Muscle layer of colon (tissue), 2 donors: Measurements from ENCODE around the gene C3.
A peak's percentile ranks its signal among the peaks of the same experiment; 100 is the strongest.
"Not testable (repeated sequence)": the region's sequence is repeated elsewhere in the genome, so short reads cannot be mapped to it uniquely, and the experiment has no call there.

Experiments used
- H3K27ac ChIP-seq: one replicate; pipeline ENCODE4 v1.7.0; 2013; ENCODE audit warnings: low read depth, mild to moderate bottlenecking, low read length, moderate library complexity
- H3K27me3 ChIP-seq, 2 donors: one replicate each; pipeline ENCODE4 v1.7.0; 2013; ENCODE audit warnings: low read length in 2 of 2, mild to moderate bottlenecking in 2 of 2; ENCODE audit not compliant: insufficient read depth in 2 of 2, control insufficient read depth in 1 of 2
- H3K36me3 ChIP-seq: one replicate; pipeline ENCODE4 v1.7.0; 2013; ENCODE audit warnings: mild to moderate bottlenecking, low read length; ENCODE audit not compliant: insufficient read depth
- H3K4me1 ChIP-seq: one replicate; pipeline ENCODE4 v1.7.0; 2013; ENCODE audit warnings: mild to moderate bottlenecking, low read length; ENCODE audit not compliant: insufficient read depth
- H3K4me3 ChIP-seq, 2 donors: one replicate each; pipeline ENCODE4 v1.7.0; 2013; ENCODE audit warnings: low read length in 2 of 2, low read depth in 1 of 2, mild to moderate bottlenecking in 1 of 2, moderate library complexity in 1 of 2
- H3K9ac ChIP-seq: one replicate; pipeline ENCODE4 v1.7.0; 2013; ENCODE audit warnings: low read length
- H3K9me3 ChIP-seq: one replicate; pipeline ENCODE4 v1.7.0; 2013; ENCODE audit warnings: mild to moderate bottlenecking, low read length
- donor health status: abdominal sarcoma.
- donor health status: Adenocarcinoma of cecum.

The C3 gene

DNA sequence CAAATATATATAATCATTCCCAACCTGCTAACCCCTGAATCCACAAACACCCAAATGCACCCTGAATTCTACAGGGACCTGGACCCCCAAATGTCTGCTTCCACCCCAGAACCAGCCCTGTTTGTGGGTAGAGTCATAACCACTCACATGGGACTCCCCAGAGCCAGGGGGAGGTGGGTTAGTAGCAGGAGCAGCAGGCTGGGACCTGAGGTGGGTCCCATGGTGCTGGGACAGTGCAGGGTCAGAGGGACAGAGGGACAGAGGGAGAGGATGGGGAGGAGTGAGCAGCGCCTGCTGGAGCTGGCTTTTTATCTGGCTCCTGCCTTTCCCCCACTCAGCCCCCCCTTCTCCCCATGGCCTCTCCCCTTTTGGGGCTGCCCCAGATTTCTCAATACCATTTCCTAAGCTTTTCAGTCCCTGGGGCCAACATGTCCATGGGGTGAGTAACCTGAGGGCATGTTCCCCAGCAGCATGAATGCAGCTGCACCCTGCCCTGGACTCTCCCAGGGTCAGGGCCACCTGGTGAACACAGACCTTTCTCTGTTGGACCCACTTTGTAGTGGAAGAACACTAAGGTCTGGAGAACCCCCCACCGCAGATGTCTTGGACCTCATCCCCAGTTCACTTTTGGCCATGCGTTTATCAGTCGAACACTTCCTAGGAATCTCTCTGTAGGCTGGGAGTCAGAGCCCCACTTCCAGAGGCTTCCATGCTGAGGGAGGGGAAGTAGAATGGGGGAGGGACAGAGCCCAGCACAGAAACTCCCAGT is at the start of gene C3:
C3 (minus strand) TSS at position 282 of the 769 bp plus-strand sequence; CDS start at position 221, 61 bp downstream.
- H3K27ac ChIP-seq: peak within 1 kb of the TSS; percentile 13
- no peaks in the 10 kb centered on the region for H3K27me3 ChIP-seq
- H3K4me1 ChIP-seq: no peaks in the 10 kb centered on the region
- peaks cover 7% of the 10 kb centered on the region for H3K36me3 ChIP-seq
- no peak within 1 kb of the TSS for H3K9ac ChIP-seq
- H3K9me3 ChIP-seq: no peaks in the 10 kb centered on the region
- peak within 1 kb of the TSS in 1 of 2 donors; percentile 45 for H3K4me3 ChIP-seq

DNA sequence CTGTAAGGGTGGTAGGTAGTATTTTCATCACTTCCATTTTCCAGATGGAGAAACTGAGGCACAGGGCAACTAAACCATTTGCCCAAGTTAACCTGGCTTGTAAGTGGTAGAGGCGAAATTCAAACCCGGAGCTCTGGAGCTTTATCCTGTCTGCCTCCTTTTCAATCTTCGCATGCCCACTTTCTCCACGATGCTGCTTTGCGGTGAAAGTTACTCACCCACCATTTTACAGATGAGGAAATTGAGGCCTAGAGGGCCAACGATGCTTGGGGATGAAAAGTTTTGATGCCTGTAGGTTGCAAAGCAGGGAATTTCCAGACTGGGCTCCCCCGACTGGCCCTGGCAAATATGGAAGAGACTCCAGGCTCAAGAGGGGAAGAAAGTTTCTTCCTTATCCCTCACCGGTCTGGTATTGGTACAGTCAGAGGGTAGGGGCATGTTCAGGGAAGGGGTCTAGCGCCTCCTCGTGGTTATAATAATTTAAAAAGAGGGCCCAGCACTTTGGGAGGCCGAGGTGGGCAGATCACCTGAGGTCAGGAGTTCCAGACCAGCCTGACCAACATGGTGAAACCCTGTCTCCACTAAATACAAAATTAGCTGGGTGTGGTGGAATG is 48.7 kb upstream of the C3 start:
- Histone ChIP-seq H3K27ac (no peak overlapping the region), H3K4me1 (no peaks in the 10 kb centered on the region), H3K36me3 (no peaks in the 10 kb centered on the region), H3K9me3 (no peaks in the 10 kb centered on the region), H3K4me3 (no peak overlapping the region), H3K9ac (no peak overlapping the region), H3K27me3 (peaks cover 23 to 36% of the 10 kb centered on the region in 2 donors)

GRCh38 chr19:6768236-6768785 is 47.9 kb upstream of the C3 start:
- H3K36me3 ChIP-seq: no peaks in the 10 kb centered on the region
- H3K27me3 ChIP-seq: peaks cover 23 to 36% of the 10 kb centered on the region in 2 donors
- H3K4me3 ChIP-seq: no peak overlapping the region
- no peak overlapping the region for H3K9ac ChIP-seq
- no peak overlapping the region for H3K27ac ChIP-seq
- no peaks in the 10 kb centered on the region for H3K4me1 ChIP-seq
- H3K9me3 ChIP-seq: no peaks in the 10 kb centered on the region

DNA sequence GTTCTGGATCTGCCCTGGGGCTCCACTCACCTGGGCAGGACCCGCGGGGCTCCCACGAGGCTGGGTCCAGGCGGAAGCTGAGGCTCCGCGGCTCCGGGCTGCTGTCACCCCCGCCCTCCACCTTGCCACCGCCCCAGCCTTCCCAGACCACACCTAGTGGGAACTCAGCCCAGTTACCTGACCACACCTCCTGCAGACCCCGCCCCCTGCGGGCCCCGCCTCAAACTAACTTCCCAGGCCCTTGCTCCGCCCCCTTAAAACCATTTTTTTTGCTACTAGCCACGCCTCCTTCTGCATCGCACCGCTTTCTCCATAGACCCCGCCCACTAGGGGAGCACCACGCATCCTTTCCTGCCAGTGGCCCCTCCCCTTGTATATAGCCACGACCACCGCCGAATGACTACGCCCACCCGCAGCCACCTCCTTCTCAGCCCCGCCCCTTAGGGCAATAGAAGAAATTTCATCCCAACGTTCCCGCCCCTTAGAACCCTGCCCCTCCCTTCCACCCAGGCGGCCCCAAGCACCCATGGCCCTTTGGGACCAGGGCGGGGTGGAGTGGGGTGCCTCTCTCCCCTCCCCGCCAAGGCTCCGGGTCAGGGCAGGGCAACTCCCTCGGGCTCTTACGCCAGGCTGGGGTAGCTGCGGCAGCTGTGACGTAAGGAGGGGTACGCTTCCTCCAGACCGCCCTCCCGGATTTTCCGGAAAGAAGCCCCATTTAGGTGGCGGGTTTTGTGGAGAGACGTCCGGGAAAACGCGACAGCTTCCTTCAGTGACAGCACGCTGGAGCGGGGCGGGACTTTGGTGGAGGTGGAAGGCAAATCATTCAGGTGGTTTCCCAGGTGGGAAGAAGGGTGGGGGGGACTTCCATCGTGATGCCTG is 47.1 kb upstream of the C3 start, which contains the start of gene SH2D3A:
SH2D3A (minus strand) TSS at position 79 of the 879 bp plus-strand sequence. CDS start 3,687 bp downstream, outside the sequence.
- H3K9ac ChIP-seq: no peak within 1 kb of the TSS
- no peaks in the 10 kb centered on the region for H3K4me1 ChIP-seq
- H3K36me3 ChIP-seq: no peaks in the 10 kb centered on the region
- H3K9me3 ChIP-seq: no peaks in the 10 kb centered on the region
- no peak within 1 kb of the TSS for H3K4me3 ChIP-seq
- H3K27me3 ChIP-seq: peaks cover 23 to 32% of the 10 kb centered on the region in 2 donors
- no peak within 1 kb of the TSS for H3K27ac ChIP-seq

GRCh38 chr19:6767081-6767356 is 46.6 kb upstream of the C3 start:
- H3K4me1 ChIP-seq: no peaks in the 10 kb centered on the region
- no peak overlapping the region for H3K27ac ChIP-seq
- H3K9ac ChIP-seq: no peak overlapping the region
- peaks cover 23 to 30% of the 10 kb centered on the region in 2 donors for H3K27me3 ChIP-seq
- no peak overlapping the region for H3K4me3 ChIP-seq
- no peaks in the 10 kb centered on the region for H3K36me3 ChIP-seq
- H3K9me3 ChIP-seq: no peaks in the 10 kb centered on the region

DNA sequence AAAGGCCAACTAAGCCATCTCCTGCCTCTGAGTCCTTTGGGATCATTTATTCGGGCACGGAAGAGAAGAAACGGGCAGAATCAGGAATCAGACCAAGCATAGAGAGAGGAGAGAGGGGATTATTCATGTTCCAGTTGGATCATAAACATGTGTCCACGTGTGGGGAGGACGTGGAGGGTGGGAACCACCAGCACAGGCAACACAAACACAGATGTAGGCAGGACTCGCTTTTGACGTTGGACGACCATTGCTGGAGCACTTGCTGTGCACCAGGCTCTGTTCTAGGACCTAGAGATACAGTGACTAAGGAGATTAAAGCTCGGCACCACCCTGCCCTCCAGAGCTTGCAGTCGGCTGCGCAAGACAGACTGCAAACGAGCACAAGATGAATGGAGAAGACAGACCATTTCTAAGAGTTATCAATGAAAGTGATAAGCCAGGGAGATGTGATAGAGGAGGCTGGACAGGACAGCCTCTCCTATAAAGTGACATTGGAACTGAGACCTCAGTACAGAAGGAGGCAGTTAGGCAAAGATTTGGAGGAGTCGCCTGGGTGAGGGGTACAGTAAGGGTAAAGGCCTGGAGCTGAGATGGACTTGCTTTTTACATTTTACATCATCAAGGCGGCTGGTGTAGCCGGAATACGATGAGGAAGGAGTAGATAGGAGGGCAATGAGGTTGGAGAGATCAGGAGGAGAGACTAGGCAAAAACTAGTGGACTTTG is 46.1 kb upstream of the C3 start:
- Histone ChIP-seq H3K4me1 (no peaks in the 10 kb centered on the region), H3K36me3 (no peaks in the 10 kb centered on the region)

DNA sequence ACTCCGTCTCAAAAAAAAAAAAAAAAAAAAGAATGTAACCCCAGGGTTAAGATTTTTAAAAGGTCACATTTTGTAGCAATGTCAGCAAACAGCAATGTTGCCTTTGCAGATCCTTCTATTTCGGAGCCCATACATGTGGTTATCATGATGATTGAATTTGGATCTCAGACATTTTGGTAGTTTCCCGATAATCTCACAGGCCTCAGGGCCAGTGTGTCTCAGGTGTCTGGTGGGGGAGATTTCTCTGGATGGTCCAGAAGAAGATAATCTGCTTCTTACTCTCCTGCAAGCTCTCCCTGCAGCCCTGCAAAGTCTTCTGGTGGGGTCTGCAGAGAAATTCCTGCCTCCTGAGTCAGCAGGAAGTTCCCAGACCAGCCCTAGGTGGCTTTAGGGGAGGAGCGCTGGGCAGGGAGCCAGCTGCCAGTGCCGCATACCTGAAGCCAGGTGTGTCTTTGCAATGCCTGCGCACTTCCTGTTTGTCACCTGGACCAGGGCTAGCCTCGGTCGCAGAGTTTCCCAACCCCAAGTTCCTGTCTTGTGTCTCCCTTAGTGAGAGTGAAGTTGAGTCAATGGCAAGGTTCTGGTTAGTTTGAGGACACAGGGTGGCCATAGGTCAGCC is 45.4 kb upstream of the C3 start:
- Histone ChIP-seq H3K27ac (no peak overlapping the region), H3K36me3 (no peaks in the 10 kb centered on the region), H3K27me3 (peaks cover 23 to 30% of the 10 kb centered on the region in 2 donors), H3K9me3 (no peaks in the 10 kb centered on the region), H3K4me3 (no peak overlapping the region), H3K9ac (no peak overlapping the region), H3K4me1 (no peaks in the 10 kb centered on the region)

More for the DNA sequence above, 46.1 kb upstream of the C3 start:
- no peaks in the 10 kb centered on the region for H3K9me3 ChIP-seq
- H3K4me3 ChIP-seq: no peak overlapping the region
- H3K9ac ChIP-seq: no peak overlapping the region
- H3K27ac ChIP-seq: no peak overlapping the region
- H3K27me3 ChIP-seq: peaks cover 23 to 30% of the 10 kb centered on the region in 2 donors

GRCh38 chr19:6762253-6762797 is 41.9 kb upstream of the C3 start:
- not testable (repeated sequence) for H3K4me1 ChIP-seq, H3K9me3 ChIP-seq, H3K27ac ChIP-seq, H3K36me3 ChIP-seq, H3K4me3 ChIP-seq, H3K9ac ChIP-seq
- peaks cover 15 to 17% of the 10 kb centered on the region in 2 donors for H3K27me3 ChIP-seq

DNA sequence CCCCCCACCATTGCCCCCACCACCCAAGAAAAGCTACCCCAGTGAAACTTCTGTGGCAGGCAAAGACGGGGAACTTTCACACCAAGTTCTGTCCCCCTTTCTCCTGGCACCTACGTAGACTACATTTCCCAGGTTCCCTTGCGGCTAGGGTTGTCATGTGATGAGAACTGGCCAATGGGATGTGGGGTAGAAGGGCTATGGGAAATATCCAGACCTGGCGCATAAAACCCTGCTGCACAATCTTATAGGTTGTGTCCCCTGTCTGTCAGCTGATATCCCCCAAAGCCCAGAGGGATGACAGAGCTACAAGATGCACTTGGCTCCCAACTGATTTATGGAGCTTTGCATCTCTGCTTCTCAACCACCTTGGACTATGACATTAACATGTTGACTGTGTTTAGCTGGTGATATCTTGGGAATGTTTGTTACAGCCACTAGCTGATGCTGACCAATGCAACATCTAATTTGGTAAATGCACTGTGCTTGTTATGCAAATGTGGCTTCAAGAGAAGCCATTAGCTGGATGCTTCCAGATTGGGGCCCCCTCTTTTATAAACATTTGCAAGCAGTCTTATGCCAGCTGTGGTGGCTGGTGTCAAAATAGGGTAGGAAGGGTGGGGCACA is 40.7 kb upstream of the C3 start:
- Histone ChIP-seq H3K9me3 (no peaks in the 10 kb centered on the region), H3K27me3 (peaks cover 4 to 6% of the 10 kb centered on the region in 2 donors), H3K36me3 (no peaks in the 10 kb centered on the region), H3K4me3 (no peak overlapping the region), H3K9ac (no peak overlapping the region), H3K27ac (no peak overlapping the region), H3K4me1 (no peaks in the 10 kb centered on the region)

- H3K27me3 ChIP-seq: no peaks in the 10 kb centered on the region
- H3K9me3 ChIP-seq: no peaks in the 10 kb centered on the region
- no peaks in the 10 kb centered on the region for H3K4me1 ChIP-seq
- H3K27ac ChIP-seq: no peak overlapping the region
- no peak overlapping the region for H3K4me3 ChIP-seq
- H3K36me3 ChIP-seq: no peaks in the 10 kb centered on the region
- H3K9ac ChIP-seq: no peak overlapping the region
Observed at GRCh38 chr19:6760606-6761005, 40.2 kb upstream of the C3 start.
